ENCODE results near the gene ME3. TPM values are rescaled to one million over a fixed set of nuclear protein-coding genes. Genes with fewer than 3 reads are reported as not detected.
"Not testable (repeated sequence)": the region's sequence is repeated elsewhere in the genome, so short reads cannot be mapped to it uniquely, and the experiment has no call there.

Gene ME3
- polyA plus RNA-seq, 1 donor (not counting 4 experiments of a cell fraction or from before 2014, with no cell fraction given): 1.0 TPM

DNA sequence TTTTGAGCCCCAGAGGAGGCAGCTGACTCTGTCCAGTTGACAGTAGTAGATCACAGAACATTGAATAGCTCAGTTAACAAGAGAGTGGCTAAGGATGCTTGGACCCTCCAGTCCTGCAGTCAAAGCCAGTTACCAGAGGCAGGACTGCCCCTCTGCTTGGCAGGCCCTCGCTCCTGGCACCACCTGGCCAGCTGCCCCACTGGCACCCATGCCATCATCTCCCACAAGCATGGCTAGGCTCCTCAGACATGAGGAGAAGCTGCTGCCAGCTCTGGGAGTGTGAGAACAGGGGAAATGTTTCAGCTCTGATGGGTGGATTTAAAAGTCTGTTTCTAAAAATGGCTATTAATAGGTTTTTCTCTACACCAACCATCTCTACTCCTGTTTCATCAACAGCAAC is 13.9 kb downstream of the ME3 start:
- FAIRE-seq: no peak
- H3K27me3 ChIP-seq (ENCODE audit: control insufficient read depth, extremely low read depth, insufficient read depth, low read length): no peaks in the 10 kb centered on the region
- H3K4me2 ChIP-seq (ENCODE audit: control insufficient read depth, extremely low read depth, insufficient read depth, low read depth, low read length): no peak overlapping the region
- no peaks in the 10 kb centered on the region for H3K9me1 ChIP-seq (ENCODE audit: control insufficient read depth, extremely low read depth, insufficient read depth, low read length)
- no peaks in the 10 kb centered on the region for H4K20me1 ChIP-seq (ENCODE audit: control insufficient read depth, extremely low read depth, insufficient read depth, low read length)
- H3K4me1 ChIP-seq (ENCODE audit: control insufficient read depth, extremely low read depth, insufficient read depth, low read length): peaks cover 10% of the 10 kb centered on the region
- DNase-seq (ENCODE audit: low read depth, low spot score): no peak
- no peak overlapping the region for H3K4me3 ChIP-seq (ENCODE audit: control insufficient read depth in 2 of 3, extremely low read depth in 1 of 3, insufficient read depth in 2 of 3, low read depth in 1 of 3, low read length in 3 of 3)
- no peak overlapping the region for H3K27ac ChIP-seq (ENCODE audit: control insufficient read depth, insufficient read depth, low read length)
- H3K9me3 ChIP-seq (ENCODE audit: control insufficient read depth, low read depth, low read length): no peaks in the 10 kb centered on the region
- TF ChIP-seq, protein P1, sequence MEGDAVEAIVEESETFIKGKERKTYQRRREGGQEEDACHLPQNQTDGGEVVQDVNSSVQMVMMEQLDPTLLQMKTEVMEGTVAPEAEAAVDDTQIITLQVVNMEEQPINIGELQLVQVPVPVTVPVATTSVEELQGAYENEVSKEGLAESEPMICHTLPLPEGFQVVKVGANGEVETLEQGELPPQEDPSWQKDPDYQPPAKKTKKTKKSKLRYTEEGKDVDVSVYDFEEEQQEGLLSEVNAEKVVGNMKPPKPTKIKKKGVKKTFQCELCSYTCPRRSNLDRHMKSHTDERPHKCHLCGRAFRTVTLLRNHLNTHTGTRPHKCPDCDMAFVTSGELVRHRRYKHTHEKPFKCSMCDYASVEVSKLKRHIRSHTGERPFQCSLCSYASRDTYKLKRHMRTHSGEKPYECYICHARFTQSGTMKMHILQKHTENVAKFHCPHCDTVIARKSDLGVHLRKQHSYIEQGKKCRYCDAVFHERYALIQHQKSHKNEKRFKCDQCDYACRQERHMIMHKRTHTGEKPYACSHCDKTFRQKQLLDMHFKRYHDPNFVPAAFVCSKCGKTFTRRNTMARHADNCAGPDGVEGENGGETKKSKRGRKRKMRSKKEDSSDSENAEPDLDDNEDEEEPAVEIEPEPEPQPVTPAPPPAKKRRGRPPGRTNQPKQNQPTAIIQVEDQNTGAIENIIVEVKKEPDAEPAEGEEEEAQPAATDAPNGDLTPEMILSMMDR (optimal IDR thresholded peaks at IDR 0.05 in 1 of 3, IDR thresholded peaks at IDR 0.05 in 1 of 3, conservative IDR thresholded peaks at IDR 0.05 in 1 of 3; ENCODE audit: extremely low read depth in 1 of 3, insufficient read depth in 2 of 3, low read length in 3 of 3): no peak
- dilution Hi-C loops (cut with MboI; ENCODE audit: extremely low pct_ligation_motif_present, low sequenced_read_pairs): no loop called here
- H3K9ac ChIP-seq (ENCODE audit: control insufficient read depth, extremely low read depth, insufficient read depth, low read length): no peak overlapping the region
- H3K79me2 ChIP-seq (ENCODE audit: control insufficient read depth, insufficient read depth, low read length): no peaks in the 10 kb centered on the region
- H3K36me3 ChIP-seq (ENCODE audit: control insufficient read depth in 2 of 2, extremely low read depth in 1 of 2, insufficient read depth in 2 of 2, low read length in 2 of 2): no peaks in the 10 kb centered on the region
- H2AFZ ChIP-seq (ENCODE audit: control insufficient read depth, low read length): no peak overlapping the region

DNA sequence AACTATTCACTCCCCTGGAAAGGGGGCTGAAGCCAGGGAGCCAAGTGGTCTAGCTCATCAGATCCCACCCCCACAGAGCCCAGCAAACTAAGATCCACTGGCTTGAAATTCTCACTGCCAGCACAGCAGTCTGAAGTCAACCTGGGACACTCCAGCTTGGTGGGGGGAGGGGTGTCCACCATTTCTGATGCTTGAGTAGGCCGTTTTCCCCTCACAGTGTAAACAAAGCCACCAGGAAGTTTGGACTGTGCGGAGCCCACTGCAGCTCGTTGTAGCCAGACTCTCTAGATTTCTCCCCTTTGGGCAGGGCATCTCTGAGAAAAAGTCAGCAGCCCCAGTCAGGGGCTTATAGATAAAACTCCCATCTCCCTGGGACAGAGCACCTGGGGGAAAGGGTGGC is 27.2 kb downstream of the ME3 start:
- H3K36me3 ChIP-seq (ENCODE audit: control insufficient read depth in 2 of 2, extremely low read depth in 1 of 2, insufficient read depth in 2 of 2, low read length in 2 of 2); H3K79me2 ChIP-seq (ENCODE audit: control insufficient read depth, insufficient read depth, low read length); H3K4me1 ChIP-seq (ENCODE audit: control insufficient read depth, extremely low read depth, insufficient read depth, low read length); H3K4me2 ChIP-seq (ENCODE audit: control insufficient read depth, extremely low read depth, insufficient read depth, low read depth, low read length); dilution Hi-C loops (cut with MboI; ENCODE audit: extremely low pct_ligation_motif_present, low sequenced_read_pairs); FAIRE-seq; H4K20me1 ChIP-seq (ENCODE audit: control insufficient read depth, extremely low read depth, insufficient read depth, low read length); H2AFZ ChIP-seq (ENCODE audit: control insufficient read depth, low read length); H3K4me3 ChIP-seq (ENCODE audit: control insufficient read depth in 2 of 3, extremely low read depth in 1 of 3, insufficient read depth in 2 of 3, low read depth in 1 of 3, low read length in 3 of 3); H3K27ac ChIP-seq (ENCODE audit: control insufficient read depth, insufficient read depth, low read length); H3K9ac ChIP-seq (ENCODE audit: control insufficient read depth, extremely low read depth, insufficient read depth, low read length); DNase-seq (ENCODE audit: low read depth, low spot score); H3K9me3 ChIP-seq (ENCODE audit: control insufficient read depth, low read depth, low read length); H3K9me1 ChIP-seq (ENCODE audit: control insufficient read depth, extremely low read depth, insufficient read depth, low read length); H3K27me3 ChIP-seq (ENCODE audit: control insufficient read depth, extremely low read depth, insufficient read depth, low read length): not testable (repeated sequence)

DNA sequence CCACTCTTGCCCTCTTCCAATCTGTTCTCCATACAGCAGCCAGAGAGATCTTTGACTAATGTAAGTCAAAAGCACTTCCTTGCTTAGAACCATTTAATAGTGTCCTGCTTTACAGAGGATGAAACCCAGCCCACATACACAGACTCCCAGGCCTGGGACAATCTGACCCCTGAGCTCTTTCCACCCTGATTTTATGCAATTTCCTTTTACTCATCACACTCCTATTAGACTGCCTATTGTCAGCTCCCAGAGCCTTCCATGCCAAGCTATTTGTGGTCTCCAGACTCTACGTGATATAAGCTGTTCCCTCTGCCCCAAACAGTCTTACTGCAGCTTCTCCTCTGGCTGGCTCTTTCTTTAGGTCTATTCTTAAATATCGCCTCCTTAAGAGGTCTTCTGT is 28.1 kb downstream of the ME3 start:
- Histone ChIP-seq H2AFZ (ENCODE audit: control insufficient read depth, low read length) (no peak overlapping the region), H3K4me3 (ENCODE audit: control insufficient read depth in 2 of 3, extremely low read depth in 1 of 3, insufficient read depth in 2 of 3, low read depth in 1 of 3, low read length in 3 of 3) (no peak overlapping the region), H3K9ac (ENCODE audit: control insufficient read depth, extremely low read depth, insufficient read depth, low read length) (no peak overlapping the region), H3K9me1 (ENCODE audit: control insufficient read depth, extremely low read depth, insufficient read depth, low read length) (no peaks in the 10 kb centered on the region), H3K4me1 (ENCODE audit: control insufficient read depth, extremely low read depth, insufficient read depth, low read length) (no peaks in the 10 kb centered on the region), H4K20me1 (ENCODE audit: control insufficient read depth, extremely low read depth, insufficient read depth, low read length) (no peaks in the 10 kb centered on the region), H3K36me3 (ENCODE audit: control insufficient read depth in 2 of 2, extremely low read depth in 1 of 2, insufficient read depth in 2 of 2, low read length in 2 of 2) (no peaks in the 10 kb centered on the region), H3K27ac (ENCODE audit: control insufficient read depth, insufficient read depth, low read length) (no peak overlapping the region), H3K27me3 (ENCODE audit: control insufficient read depth, extremely low read depth, insufficient read depth, low read length) (no peaks in the 10 kb centered on the region), H3K9me3 (ENCODE audit: control insufficient read depth, low read depth, low read length) (no peaks in the 10 kb centered on the region), H3K4me2 (ENCODE audit: control insufficient read depth, extremely low read depth, insufficient read depth, low read depth, low read length) (no peak overlapping the region), H3K79me2 (ENCODE audit: control insufficient read depth, insufficient read depth, low read length) (no peaks in the 10 kb centered on the region)
- dilution Hi-C loops (cut with MboI; ENCODE audit: extremely low pct_ligation_motif_present, low sequenced_read_pairs): no loop called here
- no peak for DNase-seq (ENCODE audit: low read depth, low spot score)
- FAIRE-seq: no peak
- no peak for TF ChIP-seq EZH2 (IDR thresholded peaks at IDR 0.05; ENCODE audit: low read length)
- TF ChIP-seq, protein P1 (optimal IDR thresholded peaks at IDR 0.05 in 1 of 3, IDR thresholded peaks at IDR 0.05 in 1 of 3, conservative IDR thresholded peaks at IDR 0.05 in 1 of 3; ENCODE audit: extremely low read depth in 1 of 3, insufficient read depth in 2 of 3, low read length in 3 of 3): no peak
